ENCODE results near the gene SOX8.

Gene SOX8

GRCh38 chr16:1029259-1029545 is 47.6 kb downstream of the SOX8 start:
- Histone ChIP-seq H3K4me1 (ENCODE audit: control insufficient read depth, insufficient read depth, low read length) (no peaks in the 10 kb centered on the region), H3K9me3 (ENCODE audit: control insufficient read depth, insufficient read depth, low read depth, low read length) (no peaks in the 10 kb centered on the region), H3K27ac (ENCODE audit: extremely low read depth, low read depth, low read length) (no peak overlapping the region), H3K36me3 (ENCODE audit: control insufficient read depth in 2 of 2, insufficient read depth in 1 of 2, low read length in 2 of 2) (no peaks in the 10 kb centered on the region), H3K4me3 (ENCODE audit: low read depth, low read length) (no peak overlapping the region)
- POLR2A ChIA-PET: interaction anchor here (0.6 to 0.7 kb wide), 2 partner anchors 36 to 48 kb away, joined by 3 to 5 read pairs; no protein-coding TSS in a partner anchor
- CTCF ChIA-PET: no interaction called here
- TF ChIP-seq ZNF518A (tag by site-specific recombination; conservative IDR thresholded peaks at IDR 0.05; ENCODE audit: low read depth) (no peak), ZNF585B (tag by site-specific recombination; IDR thresholded peaks at IDR 0.05) (no peak), ZNF837 (tag by site-specific recombination; IDR thresholded peaks at IDR 0.05) (no peak), ZNF146 (tag by site-specific recombination; IDR thresholded peaks at IDR 0.05) (no peak), ZNF660 (tag by site-specific recombination; IDR thresholded peaks at IDR 0.05) (no peak), HOXD13 (CRISPR knock-in tag; IDR thresholded peaks at IDR 0.05; ENCODE audit: borderline replicate concordance) (no peak), IKZF3 (tag by site-specific recombination; IDR thresholded peaks at IDR 0.05) (no peak), ZNF558 (tag by site-specific recombination; IDR thresholded peaks at IDR 0.05) (no peak), ZNF830 (tag by site-specific recombination; IDR thresholded peaks at IDR 0.05; ENCODE audit: low read depth) (no peak), MYNN (tag by site-specific recombination; IDR thresholded peaks at IDR 0.05; ENCODE audit: borderline replicate concordance) (no peak), ATF2 (tag by site-specific recombination; IDR thresholded peaks at IDR 0.05; ENCODE audit: low read depth) (no peak)

GRCh38 chr16:1030473-1030901 is 48.9 kb downstream of the SOX8 start:
- Histone ChIP-seq H3K36me3 (ENCODE audit: control insufficient read depth in 2 of 2, insufficient read depth in 1 of 2, low read length in 2 of 2) (no peaks in the 10 kb centered on the region), H3K4me1 (ENCODE audit: control insufficient read depth, insufficient read depth, low read length) (no peaks in the 10 kb centered on the region), H3K4me3 (ENCODE audit: low read depth, low read length) (no peak overlapping the region), H3K27ac (ENCODE audit: extremely low read depth, low read depth, low read length) (no peak overlapping the region), H3K9me3 (ENCODE audit: control insufficient read depth, insufficient read depth, low read depth, low read length) (no peaks in the 10 kb centered on the region)
- ChIA-PET POLR2A (interaction anchor here (0.5 to 0.7 kb wide), 3 partner anchors 40 to 906 kb away, joined by 5 to 6 read pairs (median 5); partner anchors contain the start of gene DECR2), CTCF (no interaction called here)
- TF ChIP-seq ZBTB11 (tag by site-specific recombination; conservative IDR thresholded peaks at IDR 0.05; ENCODE audit: low read depth): no peak
- no peak for TF ChIP-seq ZNF433 (tag by site-specific recombination; IDR thresholded peaks at IDR 0.05; ENCODE audit: low read depth)
- TF ChIP-seq PRDM6 (tag by site-specific recombination; IDR thresholded peaks at IDR 0.05): no peak
- no peak for TF ChIP-seq ZNF184 (tag by site-specific recombination; IDR thresholded peaks at IDR 0.05)
- peak; percentile 73 for TF ChIP-seq ZIC2 (tag by site-specific recombination; IDR thresholded peaks at IDR 0.05)
- TF ChIP-seq ZNF585B (tag by site-specific recombination; IDR thresholded peaks at IDR 0.05): no peak
- no peak for TF ChIP-seq ZNF624 (tag by site-specific recombination; IDR thresholded peaks at IDR 0.05)
- no peak for TF ChIP-seq ZNF654 (tag by site-specific recombination; IDR thresholded peaks at IDR 0.05; ENCODE audit: low read depth)
- TF ChIP-seq ZNF701 (tag by site-specific recombination; IDR thresholded peaks at IDR 0.05): no peak
- no peak for TF ChIP-seq PATZ1 (tag by site-specific recombination; IDR thresholded peaks at IDR 0.05)

Data from HEK293 (cell line).